NCI-H2196 treated with DMSO at 0.1 percent for 48 hours (cell line): ENCODE data around the gene HACD2.
A peak's percentile ranks its signal among the peaks of the same experiment; 100 is the strongest.
"Not testable (repeated sequence)": the region's sequence is repeated elsewhere in the genome, so short reads cannot be mapped to it uniquely, and the experiment has no call there.

Experiments used
- DNase-seq: peaks from one replicate; lab custom pipeline; 2025; ENCODE audit not compliant: unreplicated experiment; lab: John Stamatoyannopoulos, UW

Gene HACD2

DNA sequence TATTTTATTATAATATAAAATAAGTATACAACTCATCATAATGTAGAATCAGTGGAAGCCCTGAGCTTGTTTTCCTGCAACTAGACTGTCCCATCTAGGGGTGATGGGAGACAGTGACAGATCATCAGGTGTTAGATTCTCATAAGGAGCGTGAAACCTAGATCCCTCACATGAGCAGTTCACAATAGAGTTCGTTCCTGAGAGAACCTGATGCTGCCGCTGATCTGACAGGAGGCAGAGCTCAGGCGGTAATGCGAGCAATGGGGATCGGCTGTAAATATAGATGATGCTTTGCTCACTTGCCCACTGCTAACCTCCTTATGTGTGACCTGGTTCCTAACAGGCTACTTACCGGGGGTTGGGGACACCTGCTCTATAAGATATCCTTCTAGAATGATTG, 26.8 kb upstream of the HACD2 start:
- not testable (repeated sequence) for DNase-seq

- no peak for DNase-seq
Observed at GRCh38 chr3:123611082-123611481, 26.2 kb upstream of the HACD2 start.

DNA sequence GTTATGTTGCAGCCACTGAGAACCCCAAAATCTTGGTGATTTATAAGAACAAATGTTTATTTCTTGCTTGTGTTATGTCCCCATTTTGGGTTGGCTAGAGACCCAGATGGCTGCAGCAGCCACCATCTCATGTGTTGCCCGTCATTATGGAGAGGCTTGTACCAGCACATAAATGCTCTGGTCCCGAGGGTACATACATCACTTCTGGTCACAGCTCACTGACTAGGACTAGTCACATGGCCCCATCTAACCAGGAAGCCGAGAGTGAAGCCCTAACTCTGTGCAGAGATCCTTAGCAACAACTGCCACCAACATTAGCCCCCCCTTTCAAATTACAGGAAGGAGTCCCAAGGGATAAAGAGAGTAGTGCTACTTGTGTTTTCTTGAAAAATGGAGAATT, 25.5 kb upstream of the HACD2 start:
- no peak for DNase-seq

DNA sequence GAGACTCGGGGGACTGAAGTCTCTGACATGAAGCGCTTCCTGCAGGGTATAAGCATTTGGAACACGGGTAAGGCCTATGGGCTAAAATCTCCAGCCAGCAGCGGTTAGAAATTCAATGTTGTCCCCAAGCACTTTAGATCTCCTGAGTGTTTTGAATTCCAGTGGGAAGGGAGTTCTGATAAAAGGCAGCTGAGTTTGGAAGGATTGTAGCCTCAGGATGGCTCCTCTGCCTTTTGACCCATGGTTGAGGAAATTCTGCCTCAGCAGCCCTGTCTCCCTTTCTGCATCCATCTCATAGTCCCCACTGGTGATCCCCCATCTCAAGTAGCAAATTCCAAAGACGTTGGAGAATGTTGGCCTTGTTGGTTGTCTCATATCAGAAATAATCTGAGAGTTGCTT, 24.2 kb upstream of the HACD2 start:
- no peak for DNase-seq

GRCh38 chr3:123608263-123608937, 23.5 kb upstream of the HACD2 start:
- DNase-seq, result no peak

- no peak for DNase-seq
Observed at GRCh38 chr3:123606527-123606926, 21.7 kb upstream of the HACD2 start.

- DNase-seq, result no peak
Observed at GRCh38 chr3:123605789-123606234, 21.0 kb upstream of the HACD2 start.

GRCh38 chr3:123603153-123603552, 18.3 kb upstream of the HACD2 start:
- not testable (repeated sequence) for DNase-seq

GRCh38 chr3:123602325-123602724, 17.5 kb upstream of the HACD2 start:
- DNase-seq, result no peak

- DNase-seq, result not testable (repeated sequence)
Observed at GRCh38 chr3:123600863-123601262, 16.0 kb upstream of the HACD2 start.

DNA sequence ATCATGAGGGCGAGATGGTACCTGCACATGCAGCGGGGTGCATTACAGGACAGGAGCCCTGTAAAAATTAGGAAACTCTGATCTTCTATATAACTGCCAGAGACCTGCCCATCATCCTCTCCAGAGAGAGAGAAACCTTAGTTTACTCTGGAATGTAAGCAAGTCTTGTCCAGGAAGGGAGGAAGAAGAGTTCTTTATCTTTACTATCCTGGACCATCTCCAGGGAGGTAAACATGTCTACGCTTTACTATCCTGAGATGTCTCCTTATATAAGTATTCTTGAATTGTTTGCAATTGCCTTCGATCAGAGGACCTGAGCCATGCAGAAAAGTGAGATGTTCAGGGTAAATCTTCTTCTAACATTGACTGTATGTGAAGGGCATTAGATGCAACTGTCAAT, 12.7 kb upstream of the HACD2 start:
- no peak for DNase-seq

GRCh38 chr3:123595396-123596180, 10.7 kb upstream of the HACD2 start:
- no peak for DNase-seq

DNA sequence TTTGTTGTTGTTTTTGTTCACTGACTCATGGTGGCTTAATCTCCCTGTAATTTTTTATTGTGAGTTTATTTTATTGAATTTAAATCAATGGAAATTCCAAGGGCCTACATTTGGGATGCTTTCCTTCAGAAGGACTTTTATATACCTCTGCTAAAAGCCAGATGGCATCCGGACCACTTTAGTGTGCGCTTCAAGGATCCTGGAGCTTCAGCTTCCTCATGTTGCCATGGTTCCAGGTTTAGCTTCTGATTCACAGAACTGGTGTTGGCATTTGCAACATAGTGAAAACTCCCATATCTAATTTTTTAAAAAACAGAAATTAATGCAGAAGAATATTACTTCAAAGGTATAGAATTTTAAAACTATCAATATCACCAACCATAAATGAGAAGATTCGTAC, 8.5 kb upstream of the HACD2 start:
- DNase-seq, result no peak

DNA sequence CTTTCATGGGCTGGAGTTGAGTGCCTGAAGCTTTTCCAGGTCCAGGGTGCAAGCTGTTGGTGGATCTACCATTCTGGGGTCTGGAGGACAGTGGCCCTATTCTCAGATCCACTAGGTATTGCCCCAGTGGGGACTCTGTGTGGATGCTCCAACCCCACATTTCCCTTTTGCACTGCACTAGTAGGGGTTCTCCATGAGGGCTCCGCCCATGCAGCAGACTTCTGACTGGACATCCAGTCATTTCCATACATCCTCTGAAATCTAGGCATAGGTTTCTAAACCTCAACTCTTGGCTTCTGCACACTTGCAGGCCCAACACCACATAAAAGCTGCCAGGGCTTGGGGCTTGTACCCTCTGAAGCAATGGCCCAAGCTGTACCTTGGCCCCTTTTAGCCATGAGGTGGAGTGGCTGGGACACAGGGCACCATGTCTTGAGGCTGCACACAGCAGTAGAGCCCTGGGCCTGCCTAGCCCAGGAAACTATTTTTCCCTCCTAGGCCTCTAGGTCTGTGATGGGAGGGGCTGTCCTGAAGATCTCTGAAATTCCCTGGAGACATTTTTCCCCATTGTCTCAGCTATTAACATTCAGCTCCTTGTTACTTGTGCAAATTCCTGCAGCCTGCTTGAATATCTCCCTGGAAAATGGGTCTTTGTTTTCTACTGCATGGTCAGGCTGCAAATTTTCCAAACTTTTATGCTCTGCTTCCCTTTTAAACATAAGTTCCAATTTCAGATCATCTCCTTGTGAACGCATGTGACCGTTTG, 6.0 kb upstream of the HACD2 start:
- DNase-seq, result no peak

DNA sequence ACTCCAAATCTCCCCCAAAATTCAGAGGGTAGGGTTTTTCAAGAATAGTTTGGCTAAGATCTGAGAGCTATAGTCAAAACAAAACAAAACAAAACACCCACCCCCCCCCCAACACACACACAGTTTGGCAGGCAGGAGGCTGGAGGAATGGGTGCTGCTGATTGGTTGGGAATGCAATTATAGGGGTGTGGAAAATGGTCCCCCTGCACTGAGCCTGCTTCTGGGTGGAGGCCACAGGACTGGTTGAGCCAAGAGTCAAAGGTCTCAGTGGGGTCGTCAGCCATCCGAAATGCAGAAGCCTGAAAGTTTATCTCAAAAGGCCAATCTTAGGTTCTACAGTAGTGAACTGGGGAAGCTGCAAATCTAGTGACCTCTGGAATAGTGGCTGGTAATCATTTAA, 2.5 kb upstream of the HACD2 start:
- DNase-seq, result no peak

GRCh38 chr3:123586968-123587367, 2.1 kb upstream of the HACD2 start:
- no peak for DNase-seq

GRCh38 chr3:123586131-123586530, 1.3 kb upstream of the HACD2 start:
- peak; percentile 73 for DNase-seq

DNA sequence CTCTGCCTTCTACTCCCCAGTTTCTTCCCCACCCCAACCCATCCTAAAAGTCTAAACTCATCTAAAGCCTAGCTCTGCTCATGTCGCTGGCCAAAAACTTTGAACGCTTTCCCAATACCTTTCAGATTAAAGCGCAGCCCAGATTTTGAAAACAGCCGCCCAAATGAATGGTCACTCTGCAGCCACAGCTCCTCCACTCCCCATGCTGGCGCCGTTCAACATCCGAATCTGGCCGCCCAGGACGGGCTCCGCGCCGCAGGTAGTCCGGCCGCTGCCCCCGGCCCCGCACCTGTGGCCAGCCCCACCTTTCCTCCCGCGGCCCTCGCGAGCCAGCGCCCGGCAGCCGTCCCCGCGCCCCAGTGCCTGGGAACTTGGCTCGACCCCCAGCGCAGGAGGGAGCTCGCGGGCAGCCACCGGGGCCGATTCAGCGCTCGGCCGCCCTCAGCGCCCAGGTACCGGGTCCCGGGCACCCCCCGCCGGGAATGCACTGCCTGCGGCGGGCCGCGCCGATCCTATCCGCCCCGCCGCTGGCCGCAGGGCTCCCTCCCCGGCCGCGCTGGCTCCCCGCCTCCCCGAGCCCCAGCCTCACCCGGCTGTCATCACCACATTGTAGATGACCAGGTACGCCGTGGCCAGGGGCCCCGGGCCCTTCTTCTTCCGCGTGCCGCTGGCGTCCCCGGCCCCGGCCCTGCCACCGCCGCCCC, 417 bp downstream of the HACD2 start:
- no peak for DNase-seq

DNA sequence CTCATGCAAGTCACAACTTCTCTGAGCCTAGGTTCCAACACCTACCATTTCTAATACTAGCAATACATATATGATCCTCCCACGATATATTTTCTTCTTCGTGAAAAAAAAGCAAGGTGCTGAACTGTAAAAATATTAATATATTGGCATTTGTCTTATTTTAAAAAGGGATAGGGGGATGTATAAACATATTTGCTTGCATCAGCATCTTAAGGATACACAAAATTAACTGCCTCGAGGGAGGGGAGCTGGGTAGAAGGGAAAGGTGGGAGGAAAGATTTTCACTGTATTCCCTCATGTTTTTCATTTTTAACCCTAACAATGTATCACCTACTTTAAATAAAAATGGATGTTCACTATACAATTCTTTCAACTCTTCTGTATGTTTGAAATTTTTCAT, 1.3 kb downstream of the HACD2 start:
- no peak for DNase-seq

GRCh38 chr3:123582315-123582714, 2.5 kb downstream of the HACD2 start:
- DNase-seq, result no peak

- DNase-seq, result no peak
Observed at GRCh38 chr3:123576122-123576521, 8.7 kb downstream of the HACD2 start.
